ENCODE measurements around the gene DGKG.

The DGKG gene

GRCh38 chr3:186109897-186110803 lies 251.9 kb downstream of the DGKG start:
- no peak for DNase-seq (ENCODE audit: low read depth, low spot score)

GRCh38 chr3:186108941-186109865 lies 252.8 kb downstream of the DGKG start, which contains the start of gene ETV5:
ETV5 (minus strand) TSS chr3:186109089; CDS start chr3:186105868, 3,221 bp downstream.
- DNase-seq (ENCODE audit: low read depth, low spot score): peak; percentile 99

- no peak for DNase-seq (ENCODE audit: low read depth, low spot score)
Measured at GRCh38 chr3:186108106-186108940, 253.7 kb downstream of the DGKG start.

GRCh38 chr3:186107215-186108105 lies 254.6 kb downstream of the DGKG start:
- DNase-seq (ENCODE audit: low read depth, low spot score): no peak

GRCh38 chr3:186105543-186105942 lies 256.5 kb downstream of the DGKG start:
- no peak for DNase-seq (ENCODE audit: low read depth, low spot score)

GRCh38 chr3:186102687-186103086 lies 259.3 kb downstream of the DGKG start:
- DNase-seq (ENCODE audit: low read depth, low spot score): no peak

- DNase-seq (ENCODE audit: low read depth, low spot score): no peak
Measured at GRCh38 chr3:186100398-186100797, 261.6 kb downstream of the DGKG start.

- no peak for DNase-seq (ENCODE audit: low read depth, low spot score)
Measured at GRCh38 chr3:186099178-186099577, 262.9 kb downstream of the DGKG start.

GRCh38 chr3:186098740-186099139 lies 263.3 kb downstream of the DGKG start:
- DNase-seq (ENCODE audit: low read depth, low spot score): no peak

- peak; percentile 96 for DNase-seq (ENCODE audit: low read depth, low spot score)
Measured at GRCh38 chr3:186097663-186098451, 264.2 kb downstream of the DGKG start.

- no peak for DNase-seq (ENCODE audit: low read depth, low spot score)
Measured at GRCh38 chr3:186097317-186097662, 264.7 kb downstream of the DGKG start.

Measured in smooth muscle cell of the brain vasculature (primary cell).